Activated CD4-positive, alpha-beta T cell treated with anti-CD3 and anti-CD28 coated beads, Interleukin-2, amount 10 ng/mL, durations not matched to agents 24 days and 14 days (primary cell): ENCODE measurements around the gene PIGQ. TPM values are rescaled to one million over a fixed set of nuclear protein-coding genes. Genes with fewer than 3 reads are reported as not detected.

Experiments
- DNase-seq: peaks from one replicate; pipeline ENCODE4 v3.0.0; 2022
- H3K27ac Mint-ChIP-seq: one replicate; pipeline ENCODE4 v1.8.0; 2022; ENCODE audit warnings: mild to moderate bottlenecking, mixed read lengths
- H3K27me3 Mint-ChIP-seq: one replicate; pipeline ENCODE4 v1.8.0; 2022; ENCODE audit warnings: mixed read lengths
- H3K36me3 Mint-ChIP-seq: one replicate; pipeline ENCODE4 v1.8.0; 2022; ENCODE audit warnings: low read depth, mild to moderate bottlenecking, mixed read lengths
- H3K4me1 Mint-ChIP-seq: one replicate; pipeline ENCODE4 v1.8.0; 2021; ENCODE audit warnings: mixed read lengths
- H3K4me3 Mint-ChIP-seq: one replicate; pipeline ENCODE4 v1.8.0; 2022; ENCODE audit warnings: mild to moderate bottlenecking, moderate library complexity, mixed read lengths
- H3K9me3 Mint-ChIP-seq: one replicate; pipeline ENCODE4 v1.8.0; 2021; ENCODE audit warnings: mixed read lengths
- intact Hi-C: fragments of 100-400 bp; cut with micrococcal nuclease; formaldehyde crosslinking; loops from one replicate; pipeline ENCODE4 v1.15.1; 2023
- total RNA-seq: library from RNA; stranded (reverse); gene quantifications from 2 replicates; pipeline ENCODE4 v1.2.3, GENCODE V29; 2022

Gene PIGQ
- total RNA-seq, 1 donor from 2014 or later = 50.3 TPM

DNA sequence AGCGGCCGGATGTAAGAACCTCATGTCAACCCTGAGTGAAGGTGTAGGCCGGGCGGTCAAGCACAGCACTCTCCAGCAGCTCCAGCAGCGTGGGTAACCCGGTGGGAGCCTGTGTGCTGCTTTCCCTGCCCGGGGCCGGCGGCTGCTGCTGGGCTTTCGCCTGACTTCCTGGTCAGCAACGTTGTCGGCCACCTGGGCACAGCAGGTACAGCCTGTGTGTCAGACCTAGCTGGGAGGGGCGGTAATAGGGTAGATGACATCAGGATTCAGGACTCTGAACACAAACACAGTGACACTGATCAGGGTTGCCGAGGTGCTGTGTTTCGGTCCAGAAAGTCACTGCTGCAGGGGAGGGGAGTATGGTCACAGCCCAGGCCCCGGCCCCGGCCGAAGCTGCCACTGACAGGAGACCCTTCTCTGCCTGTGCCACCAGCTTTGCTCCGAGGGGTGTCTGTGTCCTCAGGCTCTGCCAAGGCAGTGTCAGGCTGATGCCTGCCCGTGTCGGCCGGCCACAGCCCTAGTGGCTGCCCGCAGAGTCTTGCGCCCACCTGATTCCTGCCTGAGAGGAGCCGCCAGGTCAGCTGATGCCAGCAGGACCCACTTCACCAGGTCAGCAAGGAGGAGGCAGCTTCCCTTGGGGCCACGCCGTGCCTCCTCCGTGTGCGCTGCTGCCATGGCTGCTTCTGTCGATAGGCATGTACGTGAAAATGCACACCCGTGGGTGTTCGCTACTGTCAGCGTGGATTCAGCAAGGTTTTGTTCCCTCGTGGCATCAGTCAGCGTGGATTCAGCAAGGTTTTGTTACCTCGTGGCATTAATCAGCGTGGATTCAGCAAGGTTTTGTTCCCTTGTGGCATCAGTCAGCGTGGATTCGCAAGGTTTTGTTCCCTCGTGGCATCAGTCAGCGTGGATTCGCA, 29.3 kb downstream of the PIGQ start:
- no peak for DNase-seq
- Mint-ChIP-seq H3K27ac (no peak overlapping the region), H3K36me3 (peaks cover 13% of the 10 kb centered on the region), H3K9me3 (no peaks in the 10 kb centered on the region), H3K4me3 (no peak overlapping the region), H3K27me3 (no peaks in the 10 kb centered on the region), H3K4me1 (peaks cover 6% of the 10 kb centered on the region)
- intact Hi-C loops = no loop called here

DNA sequence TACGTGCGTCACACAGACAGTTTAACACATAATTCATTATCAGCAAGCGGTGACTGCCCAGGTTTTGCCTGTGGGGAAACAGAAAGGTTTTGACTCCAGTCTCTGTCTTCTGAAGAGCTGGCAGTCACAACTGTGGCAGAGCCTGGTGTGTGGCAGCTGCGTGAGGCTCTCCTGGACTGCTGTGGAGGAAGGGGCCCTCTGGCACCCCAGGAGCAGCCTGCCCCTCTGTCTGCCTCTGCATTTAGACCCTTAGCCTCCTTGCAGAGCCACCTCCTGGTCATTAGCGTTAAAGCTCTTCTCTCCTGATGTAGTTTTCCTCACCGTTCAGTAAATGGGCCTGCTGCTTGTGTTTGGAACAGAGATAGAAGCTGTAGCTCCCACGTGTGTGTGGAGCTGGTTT, 31.0 kb downstream of the PIGQ start:
- Mint-ChIP-seq H3K4me3 (no peak overlapping the region), H3K9me3 (no peaks in the 10 kb centered on the region), H3K36me3 (peaks cover 12% of the 10 kb centered on the region), H3K27ac (no peak overlapping the region), H3K4me1 (peaks cover 4% of the 10 kb centered on the region), H3K27me3 (no peaks in the 10 kb centered on the region)
- no peak for DNase-seq
- intact Hi-C loops = no loop called here

DNA sequence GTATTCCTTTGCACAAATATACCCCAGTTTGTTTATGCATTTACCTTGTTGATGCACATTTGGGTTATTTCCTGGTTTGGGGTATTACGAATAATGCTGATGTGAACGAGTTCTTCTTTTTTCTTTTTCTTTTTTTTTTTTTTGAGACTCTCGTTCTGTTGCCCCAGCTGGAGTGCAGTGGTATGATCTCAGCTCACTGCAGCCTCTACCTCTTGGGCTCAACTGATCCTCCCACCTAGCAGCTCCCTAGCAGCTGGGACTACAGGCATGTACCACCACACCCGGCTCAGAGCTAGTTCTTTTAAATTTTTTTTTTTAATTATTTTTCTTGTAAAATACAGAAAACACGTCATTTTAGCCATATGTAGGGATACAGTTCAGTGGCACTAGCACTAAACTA, 34.2 kb downstream of the PIGQ start:
- intact Hi-C loops = no loop called here
- H3K36me3 Mint-ChIP-seq = peaks cover 5% of the 10 kb centered on the region
- no peak overlapping the region for H3K4me3 Mint-ChIP-seq
- H3K9me3 Mint-ChIP-seq = no peaks in the 10 kb centered on the region
- peaks cover 1% of the 10 kb centered on the region for H3K4me1 Mint-ChIP-seq
- no peak overlapping the region for H3K27ac Mint-ChIP-seq
- DNase-seq = no peak
- H3K27me3 Mint-ChIP-seq = no peaks in the 10 kb centered on the region

DNA sequence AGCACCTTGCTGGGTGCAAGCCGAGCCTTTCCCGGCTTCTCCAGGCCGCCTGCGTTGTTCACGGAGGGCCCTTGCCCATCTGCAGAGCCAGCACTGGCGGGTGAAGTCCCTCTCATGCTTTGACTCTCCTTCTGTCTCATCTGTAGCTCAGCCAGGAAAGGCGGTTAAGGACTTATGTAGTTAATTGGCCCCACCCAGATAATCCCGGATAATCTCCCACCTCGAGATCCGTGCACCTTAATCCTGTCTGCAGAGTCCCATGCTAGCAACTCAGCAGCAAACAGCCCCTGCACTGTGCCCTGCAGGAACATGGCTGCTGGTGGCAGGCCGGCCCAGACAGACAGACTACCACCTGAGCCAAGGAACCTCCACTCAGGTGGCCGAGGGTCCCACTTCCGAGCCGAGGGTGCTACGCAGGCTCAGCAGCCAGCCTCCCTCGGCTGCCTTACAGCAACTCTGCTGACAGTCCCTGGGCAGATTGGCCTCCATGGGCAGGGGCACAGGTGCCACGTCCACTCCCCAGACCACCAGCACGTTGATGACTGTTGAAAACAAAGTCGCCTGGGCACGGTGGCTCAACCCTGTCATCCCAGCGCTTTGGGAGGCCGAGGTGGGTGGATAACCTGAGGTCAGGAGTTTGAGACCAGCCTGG, 37.0 kb downstream of the PIGQ start:
- no peak overlapping the region for H3K4me3 Mint-ChIP-seq
- no peak overlapping the region for H3K27ac Mint-ChIP-seq
- H3K4me1 Mint-ChIP-seq = peaks cover 3% of the 10 kb centered on the region
- no peaks in the 10 kb centered on the region for H3K9me3 Mint-ChIP-seq
- H3K27me3 Mint-ChIP-seq = no peaks in the 10 kb centered on the region
- no peak for DNase-seq
- intact Hi-C loops = no loop called here
- peaks cover 3% of the 10 kb centered on the region for H3K36me3 Mint-ChIP-seq

DNA sequence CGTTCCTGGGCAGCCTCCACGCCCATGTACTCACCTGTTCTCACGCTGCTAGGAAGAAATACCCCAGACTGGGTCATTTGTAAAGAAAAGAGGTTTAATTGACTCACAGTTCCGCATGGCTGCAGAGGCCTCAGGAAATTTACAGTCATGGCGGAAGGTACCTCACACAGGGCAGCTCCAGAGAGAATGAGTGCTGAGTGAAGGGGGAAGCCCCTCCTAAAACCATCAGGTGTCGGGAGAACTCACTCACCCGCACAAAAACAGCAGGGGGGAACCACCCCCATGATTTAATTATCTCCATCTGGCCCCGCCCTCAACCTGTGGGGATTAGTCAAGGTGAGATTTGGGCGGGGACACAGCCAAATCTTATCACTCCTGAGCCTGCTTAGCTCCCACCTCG, 38.3 kb downstream of the PIGQ start:
- Mint-ChIP-seq H3K36me3 (peaks cover 2% of the 10 kb centered on the region), H3K4me3 (no peak overlapping the region)
- intact Hi-C loops = no loop called here

DNA sequence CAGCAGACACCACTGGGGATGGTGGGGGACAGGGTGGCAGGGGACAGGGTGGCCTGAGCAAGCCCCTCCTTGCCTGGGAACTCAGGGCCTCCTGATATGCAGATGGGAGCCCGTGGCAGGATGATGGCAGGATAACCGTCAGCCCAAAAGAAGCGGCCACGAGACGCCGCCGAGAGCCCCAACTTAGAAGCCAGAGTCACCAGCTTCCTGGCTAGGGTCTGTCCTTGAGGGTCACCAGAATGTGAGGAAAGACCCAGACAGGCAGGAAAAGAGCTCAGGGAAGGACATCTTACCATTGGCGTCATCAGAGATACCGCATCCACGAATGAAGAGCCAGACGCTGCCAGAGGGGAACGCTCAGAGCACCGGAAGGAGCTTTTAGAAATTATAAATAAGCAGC, 39.5 kb downstream of the PIGQ start:
- Mint-ChIP-seq H3K4me3 (no peak overlapping the region), H3K36me3 (no peaks in the 10 kb centered on the region), H3K9me3 (no peaks in the 10 kb centered on the region), H3K27ac (no peak overlapping the region), H3K4me1 (peaks cover 2% of the 10 kb centered on the region), H3K27me3 (no peaks in the 10 kb centered on the region)
- DNase-seq = no peak
- intact Hi-C loops = no loop called here

More for the DNA sequence above, 38.3 kb downstream of the PIGQ start:
- no peak overlapping the region for H3K27ac Mint-ChIP-seq
- H3K9me3 Mint-ChIP-seq = no peaks in the 10 kb centered on the region
- H3K4me1 Mint-ChIP-seq = peaks cover 3% of the 10 kb centered on the region
- DNase-seq = no peak
- H3K27me3 Mint-ChIP-seq = no peaks in the 10 kb centered on the region

DNA sequence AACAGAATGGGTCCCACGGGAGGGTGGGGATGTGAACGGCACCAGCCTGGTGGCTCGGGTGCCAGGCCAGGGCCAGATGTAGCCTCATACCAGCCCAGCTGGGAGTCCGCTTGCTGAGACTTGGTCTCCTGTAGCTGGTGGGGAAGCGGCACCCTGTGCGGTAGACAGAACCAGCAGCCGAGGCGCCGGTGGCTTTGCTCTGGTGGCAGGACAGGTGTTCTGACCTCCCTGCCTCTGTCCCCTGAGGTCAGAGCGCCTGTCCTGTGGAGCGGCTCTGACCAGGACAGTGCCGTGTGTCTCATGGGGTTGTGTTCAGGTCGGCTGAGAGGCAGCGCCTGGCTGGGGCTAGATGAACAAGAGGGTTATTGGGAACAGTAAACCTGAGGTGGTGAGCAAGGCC, 40.2 kb downstream of the PIGQ start:
- no peaks in the 10 kb centered on the region for H3K27me3 Mint-ChIP-seq
- H3K36me3 Mint-ChIP-seq = no peaks in the 10 kb centered on the region
- H3K4me3 Mint-ChIP-seq = no peak overlapping the region
- intact Hi-C loops = loop anchor here (10.0 kb wide), 1 partner anchor 45 kb away; the partner anchor contains the start of genes NHLRC4, PIGQ and PRR35
- H3K9me3 Mint-ChIP-seq = no peaks in the 10 kb centered on the region
- no peak for DNase-seq
- peaks cover 2% of the 10 kb centered on the region for H3K4me1 Mint-ChIP-seq
- H3K27ac Mint-ChIP-seq = no peak overlapping the region

DNA sequence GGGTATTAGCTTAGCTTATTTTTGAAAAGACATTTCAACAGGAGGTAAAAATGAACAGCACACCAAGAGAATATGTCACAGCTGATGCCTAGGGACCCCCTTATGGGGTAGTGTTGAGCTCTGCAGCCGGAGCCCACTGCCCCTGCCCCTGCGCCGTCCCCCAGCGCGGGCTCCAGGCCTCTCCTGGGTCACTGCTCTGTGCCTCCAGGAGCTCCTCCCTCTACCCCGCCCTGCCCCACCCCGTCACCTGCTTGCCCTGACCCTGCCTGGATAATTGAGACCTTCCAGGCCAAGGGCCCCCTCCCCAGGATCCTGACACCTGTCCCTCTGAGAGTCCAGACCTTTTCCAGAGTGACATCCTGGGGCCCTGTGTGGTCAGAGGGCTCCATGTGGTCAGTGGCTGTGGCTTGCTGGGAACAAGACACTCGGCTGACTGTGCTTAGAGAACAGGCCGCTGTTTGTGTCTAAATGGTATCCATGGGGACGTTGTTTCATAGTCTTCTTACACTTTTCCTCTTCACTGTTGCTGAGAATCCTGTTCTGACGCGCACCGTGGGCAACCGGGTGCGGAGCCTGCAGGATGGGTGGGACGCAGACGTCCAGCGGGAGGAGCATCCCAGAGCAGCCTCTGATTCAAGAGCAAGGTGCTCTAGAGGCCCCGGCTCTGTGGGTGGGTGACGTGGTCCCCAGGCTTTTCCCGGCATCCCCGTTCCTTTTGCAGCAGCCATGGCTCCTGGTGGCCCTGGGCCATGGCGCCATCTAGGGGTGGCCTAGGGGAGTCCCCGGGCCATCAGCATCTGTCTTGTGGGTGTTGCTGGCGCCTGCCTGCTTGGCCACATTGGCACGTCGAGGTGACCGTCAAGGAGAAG, 41.0 kb downstream of the PIGQ start:
- H3K9me3 Mint-ChIP-seq = no peaks in the 10 kb centered on the region

DNA sequence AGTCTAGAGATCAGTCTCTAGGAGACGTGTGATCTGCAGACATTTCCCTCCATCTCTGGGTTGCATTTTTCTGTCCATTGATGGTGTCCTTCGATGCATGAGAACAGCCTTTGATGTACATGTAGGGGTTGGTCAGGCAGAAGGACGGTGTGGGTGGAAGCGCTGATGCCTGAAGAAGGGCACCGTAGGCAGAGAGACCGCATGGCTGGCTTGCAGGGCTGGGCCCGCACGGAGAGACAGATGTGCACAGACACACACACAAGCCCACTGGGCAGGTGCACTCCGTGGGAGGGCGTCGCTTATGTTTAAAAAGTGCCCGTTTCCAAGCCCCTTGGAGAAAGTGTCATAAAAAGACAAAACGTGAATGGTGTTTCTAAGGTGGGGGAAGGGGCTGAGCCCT, 45.4 kb downstream of the PIGQ start:
- Mint-ChIP-seq H3K4me1 (peaks cover 2% of the 10 kb centered on the region), H3K36me3 (no peaks in the 10 kb centered on the region), H3K27ac (no peak overlapping the region), H3K27me3 (no peaks in the 10 kb centered on the region), H3K4me3 (no peak overlapping the region), H3K9me3 (no peaks in the 10 kb centered on the region)
- DNase-seq = no peak
- intact Hi-C loops = loop anchor here (10.0 kb wide), 1 partner anchor 50 kb away; the partner anchor contains the start of genes NHLRC4, PIGQ and PRR35

More for the DNA sequence above, 41.0 kb downstream of the PIGQ start:
- intact Hi-C loops = loop anchor here (10.0 kb wide), 1 partner anchor 46 kb away; the partner anchor contains the start of genes NHLRC4, PIGQ and PRR35
- peaks cover 2% of the 10 kb centered on the region for H3K4me1 Mint-ChIP-seq
- DNase-seq = peak; percentile 79
- no peaks in the 10 kb centered on the region for H3K36me3 Mint-ChIP-seq
- H3K27me3 Mint-ChIP-seq = no peaks in the 10 kb centered on the region
- H3K4me3 Mint-ChIP-seq = no peak overlapping the region
- no peak overlapping the region for H3K27ac Mint-ChIP-seq

DNA sequence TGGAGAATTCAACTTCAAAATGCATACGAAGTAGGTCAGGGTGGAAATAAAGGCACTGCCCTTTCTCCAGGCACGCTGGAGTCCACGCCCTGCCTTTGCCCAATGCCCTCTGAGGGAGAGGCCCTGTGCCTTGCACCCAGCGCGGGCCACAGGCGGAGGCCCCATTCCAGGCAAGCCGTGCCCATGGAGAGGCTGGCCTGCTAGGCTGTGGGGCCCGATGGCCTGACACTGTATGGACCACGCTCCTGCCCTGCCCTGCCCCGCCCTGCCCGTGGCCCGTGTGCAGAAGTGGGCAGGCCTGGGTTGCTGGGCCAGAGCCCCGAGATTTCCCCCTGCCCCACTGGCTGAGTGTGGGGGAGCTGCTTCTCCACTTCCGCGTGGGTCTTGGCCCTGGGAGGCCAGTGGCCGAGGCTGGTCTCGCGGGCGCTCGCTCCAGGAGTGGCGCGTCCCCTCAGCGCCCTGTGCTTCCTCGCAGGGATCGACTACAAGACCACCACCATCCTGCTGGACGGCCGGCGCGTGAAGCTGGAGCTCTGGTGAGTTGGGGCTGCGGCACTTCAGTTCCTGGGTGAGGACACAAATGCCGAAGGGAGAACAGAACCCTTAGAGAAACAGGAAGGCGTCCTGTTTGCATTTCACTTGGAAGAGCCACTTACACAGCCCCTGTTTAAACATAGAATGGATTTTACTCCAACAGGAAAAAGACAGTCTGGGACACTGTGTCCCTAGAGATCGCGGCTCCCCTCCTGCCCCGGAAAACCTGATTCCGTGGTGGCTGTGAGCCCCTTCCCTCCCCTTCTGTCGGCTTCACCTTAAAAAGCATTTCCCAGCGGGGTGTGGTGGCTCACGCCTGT, 47.2 kb downstream of the PIGQ start:
- intact Hi-C loops = loop anchor here (10.0 kb wide), 1 partner anchor 52 kb away; the partner anchor contains the start of genes NHLRC4, PIGQ and PRR35
- no peak overlapping the region for H3K27ac Mint-ChIP-seq
- no peak for DNase-seq
- no peak overlapping the region for H3K4me3 Mint-ChIP-seq
- no peaks in the 10 kb centered on the region for H3K27me3 Mint-ChIP-seq
- H3K4me1 Mint-ChIP-seq = no peaks in the 10 kb centered on the region
- H3K36me3 Mint-ChIP-seq = no peaks in the 10 kb centered on the region
- no peaks in the 10 kb centered on the region for H3K9me3 Mint-ChIP-seq

DNA sequence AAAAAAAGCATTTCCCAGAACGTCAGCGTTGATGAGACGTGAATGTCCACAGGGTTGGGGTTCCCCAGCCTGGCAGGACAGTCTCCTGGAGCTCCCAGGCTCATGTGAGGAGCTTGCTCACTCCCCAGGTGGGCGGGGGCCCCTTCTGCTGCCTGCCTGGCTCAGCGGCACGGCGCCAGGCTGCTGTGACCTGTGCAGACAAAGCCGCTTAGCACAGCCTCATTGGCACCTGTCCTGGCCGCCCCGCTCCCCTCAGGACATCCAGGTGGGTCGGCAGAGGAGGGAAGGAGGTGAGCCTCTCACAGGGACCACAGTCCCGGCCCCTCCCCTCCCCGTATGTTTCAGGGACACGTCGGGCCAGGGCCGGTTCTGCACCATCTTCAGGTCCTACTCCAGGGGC, 48.1 kb downstream of the PIGQ start:
- H3K27ac Mint-ChIP-seq = no peak overlapping the region

DNA sequence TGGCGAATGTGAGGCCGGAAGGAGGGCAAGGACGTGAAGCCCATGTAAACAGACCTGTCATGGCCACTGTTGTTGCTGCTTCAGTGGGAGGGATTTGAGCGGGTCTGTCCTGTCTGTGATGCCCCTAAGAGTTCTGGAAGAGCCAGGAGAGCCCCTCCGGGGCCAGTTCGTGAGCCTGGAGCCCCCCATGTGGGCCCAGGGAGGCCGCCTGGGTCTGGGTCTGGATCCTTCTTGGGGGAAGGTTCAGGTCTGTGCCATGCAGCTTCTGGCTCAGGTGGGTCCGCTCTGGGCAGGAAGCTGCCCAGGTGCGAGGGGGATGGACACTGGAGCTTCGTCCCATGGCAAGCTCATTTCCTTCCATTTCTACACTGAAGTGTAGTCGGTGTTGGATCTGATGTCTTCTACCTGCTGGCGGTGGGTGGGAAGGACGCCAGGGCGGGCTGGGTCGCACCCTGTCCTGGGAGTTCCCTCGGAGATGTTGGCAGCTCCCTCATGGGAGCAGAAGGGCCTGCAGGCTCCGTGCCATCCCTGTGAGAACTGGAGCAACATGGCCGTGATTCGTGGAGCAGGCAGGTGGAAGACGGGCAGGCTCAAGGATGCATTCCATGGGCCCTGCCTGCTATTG, 49.8 kb downstream of the PIGQ start:
- Mint-ChIP-seq H3K4me1 (no peaks in the 10 kb centered on the region), H3K27me3 (no peaks in the 10 kb centered on the region), H3K27ac (no peak overlapping the region), H3K36me3 (no peaks in the 10 kb centered on the region), H3K4me3 (no peak overlapping the region), H3K9me3 (no peaks in the 10 kb centered on the region)
- intact Hi-C loops = loop anchor here (10.0 kb wide), 1 partner anchor 55 kb away; the partner anchor contains the start of genes NHLRC4, PIGQ and PRR35
- no peak for DNase-seq

More for the DNA sequence above, 48.1 kb downstream of the PIGQ start:
- no peaks in the 10 kb centered on the region for H3K27me3 Mint-ChIP-seq
- H3K4me3 Mint-ChIP-seq = no peak overlapping the region
- H3K36me3 Mint-ChIP-seq = no peaks in the 10 kb centered on the region
- H3K4me1 Mint-ChIP-seq = no peaks in the 10 kb centered on the region
- DNase-seq = no peak
- no peaks in the 10 kb centered on the region for H3K9me3 Mint-ChIP-seq
- intact Hi-C loops = loop anchor here (10.0 kb wide), 1 partner anchor 53 kb away; the partner anchor contains the start of genes NHLRC4, PIGQ and PRR35
